Heart left ventricle (tissue), 16 donors: ENCODE measurements around the gene FXR2. TPM values are rescaled to one million over a fixed set of nuclear protein-coding genes. Genes with fewer than 3 reads are reported as not detected.

Source experiments
- ATAC-seq, 4 donors: fragments of 200-7000 bp; cut with Tn5 transposase; one replicate each; pipeline ENCODE4 v1.9.1; 2020 to 2022; ENCODE audit warnings: moderate library complexity in 4 of 4, mild to moderate bottlenecking in 3 of 4, moderate number of reproducible peaks in 1 of 4
- DNase-seq, 5 donors: peaks; one replicate each; pipeline ENCODE4 v3.0.0-alpha.2; 2020
- H3K27ac ChIP-seq, 12 donors: fragments of 200-600 bp; sonication (generic) in 4 of 12; one replicate each; pipeline versions ENCODE4 v1.5.0 to v1.8.0; 2016 to 2022; ENCODE audit warnings: mild to moderate bottlenecking in 2 of 12
- H3K27me3 ChIP-seq, 9 donors: fragments of 200-600 bp; sonication (generic) in 2 of 9; one replicate each; pipeline versions ENCODE4 v1.5.1 to v1.8.0; 2016 to 2022; ENCODE audit warnings: mild to moderate bottlenecking in 3 of 9
- H3K36me3 ChIP-seq, 9 donors: fragments of 200-600 bp; sonication (generic) in 2 of 9; one replicate each; pipeline versions ENCODE4 v1.5.0 to v1.8.0; 2018 to 2022; ENCODE audit warnings: mild to moderate bottlenecking in 2 of 9
- H3K4me1 ChIP-seq, 12 donors: fragments of 200-600 bp; sonication (generic) in 4 of 12; one replicate each; pipeline versions ENCODE4 v1.5.0 to v1.8.0; 2016 to 2022; ENCODE audit warnings: mild to moderate bottlenecking in 3 of 12
- H3K4me3 ChIP-seq, 12 donors: fragments of 200-600 bp; sonication (generic) in 4 of 12; one replicate each; pipeline versions ENCODE4 v1.5.0 to v1.8.0; 2017 to 2022; ENCODE audit warnings: mild to moderate bottlenecking in 9 of 12, moderate library complexity in 4 of 12
- H3K9me3 ChIP-seq, 12 donors: fragments of 200-600 bp; sonication (generic) in 4 of 12; one replicate each; pipeline versions ENCODE4 v1.5.0 to v1.8.0; 2016 to 2022; ENCODE audit warnings: mild to moderate bottlenecking in 1 of 12
- POLR2A ChIP-seq, 2 donors: fragments of 450-650 bp; IDR thresholded peaks; one replicate each; pipeline ENCODE4 v1.6.1; 2017; ENCODE audit warnings: antibody characterized with exemption in 2 of 2, mild to moderate bottlenecking in 2 of 2, moderate library complexity in 2 of 2
- WGBS, 4 donors: extraction: QIAGEN DNeasy Blood & Tissue Kit in 2 of 4; methylation state at CpG; one replicate each; pipeline versions ENCODE4 v1.1.5 to v1.1.7; 2013 to 2018; 5-methylcytosine and 5-hydroxymethylcytosine counted together
- intact Hi-C, 10 donors: fragments of 100-400 bp; cut with DNase I; formaldehyde crosslinking; loops; one replicate each; pipeline versions ENCODE4 v1.11.1 to v1.14.2; 2022
- polyA plus RNA-seq, 2 donors: library from polyadenylated mRNA; stranded (reverse); fragments of 200-250 nt; gene quantifications; one replicate each; pipeline ENCODE4 v1.2.3, GENCODE V29; 2013
- total RNA-seq, 9 donors: library from RNA; depleted of rRNA in 2 of 9; stranded (reverse); fragments of >200 nt in 2 of 9; fragmentation: NEBNext Ultra II Directional in 3 of 9; extraction: Animal tissue kit (Norgen Biotek cat#: 25700) in 3 of 9; gene quantifications; one replicate each; pipeline versions ENCODE4 v1.1.0 to v1.2.4, GENCODE V29; 2016 to 2023
- TF ChIP-seq, protein P1 (sequence below), 12 donors: fragments of 200-600 bp; sonication (generic) in 4 of 12; IDR thresholded peaks; one replicate each; pipeline versions ENCODE4 v1.5.0 to v1.8.0; 2018 to 2022; ENCODE audit warnings: antibody characterized with exemption in 12 of 12, mild to moderate bottlenecking in 5 of 12
- donor health status: ischemic (EF 13 %, LVEDD 7.1; RV severe dilation, severe dysfunction).
- donor health status: healthy with polysubstance abuse.
- donor health status: DM: no; HTN: yes; CAD: no.
- donor health status: DM: no; HTN: no; CAD: no.
- donor health status: ischemic (EF 25% LVEDD 6.9; RV normal size, moderate dysfunction).
- donor health status: ischemic (EF 25% LVEDD 5.7; RV mildly dilated, moderate dysfunction).
- donor health status: healthy.
- donor health status: DM: yes; HTN: yes; CAD: no.
- donor health status: ischemic (EF 35%, LVEDD 5.7; RV mildly dilated, moderate dysfunction).
- donor health status: nonischemic (EF 11% LVEDD 7.7; RV severe dilation, severe dysfunction).
- donor health status: DM: yes; HTN: yes; CAD: no.
- donor health status: PGD.
- donor health status: ischemic (EF 29% LVEDD 5.4; RV normal size, mild dysfunction).
- donor health status: nonischemic (EF 23%, LVEDD 6.1; RV moderate dilation, normal function).

Gene FXR2
- total and polyA plus RNA-seq, 11 donors = 68.0 to 123 (median 98.6) TPM

DNA sequence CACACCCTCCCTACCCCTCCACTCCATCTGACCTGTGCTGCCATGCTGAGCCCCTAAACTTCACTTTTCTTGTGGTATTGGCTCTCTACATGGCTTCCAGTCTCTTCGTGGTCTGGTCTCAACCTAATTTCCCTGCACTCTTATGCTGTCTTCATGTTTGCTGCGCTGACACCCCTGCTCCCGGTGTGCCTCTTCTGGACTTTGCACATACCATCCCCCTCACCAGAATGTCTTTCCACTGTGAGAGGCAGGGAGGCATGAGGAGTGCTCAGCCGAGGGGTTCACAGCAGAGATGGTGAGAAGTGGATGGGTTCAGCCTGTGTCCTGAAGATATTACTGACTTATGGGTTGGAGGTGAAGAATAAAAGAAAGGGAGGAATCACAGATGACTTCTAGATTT lies 63.3 kb downstream of the FXR2 start:
- peaks cover 0 to 21% (median 6%) of the 10 kb centered on the region in 9 donors for H3K36me3 ChIP-seq
- H3K27ac ChIP-seq = peak overlapping the region in 1 of 12 donors; percentile 95
- H3K4me1 ChIP-seq = peaks cover 0 to 58% (median 13%) of the 10 kb centered on the region in 12 donors
- intact Hi-C loops = loop anchor here in 1 of 10 donors (10.0 kb wide), 1 partner anchor 197 kb away; the partner anchor contains the start of genes KCTD11 and TMEM95
- no peaks in the 10 kb centered on the region for H3K9me3 ChIP-seq
- H3K4me3 ChIP-seq = no peak overlapping the region
- TF ChIP-seq, protein P1, sequence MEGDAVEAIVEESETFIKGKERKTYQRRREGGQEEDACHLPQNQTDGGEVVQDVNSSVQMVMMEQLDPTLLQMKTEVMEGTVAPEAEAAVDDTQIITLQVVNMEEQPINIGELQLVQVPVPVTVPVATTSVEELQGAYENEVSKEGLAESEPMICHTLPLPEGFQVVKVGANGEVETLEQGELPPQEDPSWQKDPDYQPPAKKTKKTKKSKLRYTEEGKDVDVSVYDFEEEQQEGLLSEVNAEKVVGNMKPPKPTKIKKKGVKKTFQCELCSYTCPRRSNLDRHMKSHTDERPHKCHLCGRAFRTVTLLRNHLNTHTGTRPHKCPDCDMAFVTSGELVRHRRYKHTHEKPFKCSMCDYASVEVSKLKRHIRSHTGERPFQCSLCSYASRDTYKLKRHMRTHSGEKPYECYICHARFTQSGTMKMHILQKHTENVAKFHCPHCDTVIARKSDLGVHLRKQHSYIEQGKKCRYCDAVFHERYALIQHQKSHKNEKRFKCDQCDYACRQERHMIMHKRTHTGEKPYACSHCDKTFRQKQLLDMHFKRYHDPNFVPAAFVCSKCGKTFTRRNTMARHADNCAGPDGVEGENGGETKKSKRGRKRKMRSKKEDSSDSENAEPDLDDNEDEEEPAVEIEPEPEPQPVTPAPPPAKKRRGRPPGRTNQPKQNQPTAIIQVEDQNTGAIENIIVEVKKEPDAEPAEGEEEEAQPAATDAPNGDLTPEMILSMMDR (IDR thresholded peaks at IDR 0.05) = no peak
- no peak for TF ChIP-seq POLR2A (IDR thresholded peaks at IDR 0.05)
- DNase-seq (no peak), ATAC-seq (no peak)
- 82 to 91% (median 86%) methylated on average over 4 of the region's 4 CpGs for WGBS, 4 donors
- no peaks in the 10 kb centered on the region for H3K27me3 ChIP-seq

DNA sequence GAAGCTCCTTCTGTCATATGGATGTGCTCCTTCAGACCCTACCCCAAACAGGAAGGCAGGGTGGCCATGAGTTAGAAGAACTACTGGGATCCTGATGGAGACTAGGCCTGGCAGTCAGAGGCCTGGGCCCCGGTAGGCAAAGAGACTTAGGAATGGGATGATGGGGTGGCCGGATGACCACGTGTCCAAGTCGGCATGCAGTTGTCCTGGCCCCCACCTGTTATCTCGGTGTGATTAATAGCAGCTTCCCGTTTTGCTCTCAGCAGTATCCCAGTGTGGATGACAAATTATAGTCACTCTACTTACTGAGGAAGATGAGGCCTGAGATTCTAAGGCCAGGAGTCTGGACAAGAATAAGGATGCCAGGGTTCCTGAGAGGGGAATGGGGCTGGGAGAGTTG lies 64.4 kb downstream of the FXR2 start:
- intact Hi-C loops = loop anchor here in 1 of 10 donors (10.0 kb wide), 1 partner anchor 196 kb away; the partner anchor contains the start of genes KCTD11 and TMEM95
- no peaks in the 10 kb centered on the region for H3K27me3 ChIP-seq
- peak overlapping the region in 7 of 12 donors; percentile 56 to 97 (median 95) for H3K27ac ChIP-seq
- H3K36me3 ChIP-seq = peaks cover 0 to 21% (median 6%) of the 10 kb centered on the region in 9 donors
- peaks cover 0 to 58% (median 14%) of the 10 kb centered on the region in 12 donors for H3K4me1 ChIP-seq
- no peak for ATAC-seq
- H3K9me3 ChIP-seq = no peaks in the 10 kb centered on the region
- 27 to 59% (median 52%) methylated on average over 6 of the region's 6 CpGs for WGBS, 4 donors
- no peak for DNase-seq
- H3K4me3 ChIP-seq = peak overlapping the region in 5 of 12 donors; percentile 61 to 96 (median 79)
- TF ChIP-seq, protein P1 (IDR thresholded peaks at IDR 0.05) = no peak
- TF ChIP-seq POLR2A (IDR thresholded peaks at IDR 0.05) = no peak

- intact Hi-C loops = loop anchor here in 1 of 10 donors (10.0 kb wide), 1 partner anchor 195 kb away; the partner anchor contains the start of genes KCTD11 and TMEM95
- Histone ChIP-seq H3K9me3 (no peaks in the 10 kb centered on the region), H3K36me3 (peaks cover 0 to 21% (median 6%) of the 10 kb centered on the region in 9 donors), H3K4me1 (peaks cover 0 to 58% (median 19%) of the 10 kb centered on the region in 12 donors), H3K4me3 (peak overlapping the region; percentile 41 to 96 (median 74)), H3K27ac (peak overlapping the region; percentile 75 to 98 (median 95)), H3K27me3 (no peaks in the 10 kb centered on the region)
- no peak for TF ChIP-seq POLR2A (IDR thresholded peaks at IDR 0.05)
- TF ChIP-seq, protein P1 (IDR thresholded peaks at IDR 0.05) = no peak
- 33 to 51% (median 47%) methylated on average over 20 of the region's 20 CpGs for WGBS, 4 donors
- DNase-seq (no peak), ATAC-seq (peak; percentile 9 to 73 (median 56))
Measured at GRCh38 chr17:7549401-7550055, 65.2 kb downstream of the FXR2 start.
